NCI-H2227 (cell line): ENCODE measurements around the gene BBOF1.

ENCODE experiments used
- DNase-seq: peaks from one replicate; lab custom pipeline; 2025; ENCODE audit not compliant: unreplicated experiment; lab: John Stamatoyannopoulos, UW

Gene BBOF1

DNA sequence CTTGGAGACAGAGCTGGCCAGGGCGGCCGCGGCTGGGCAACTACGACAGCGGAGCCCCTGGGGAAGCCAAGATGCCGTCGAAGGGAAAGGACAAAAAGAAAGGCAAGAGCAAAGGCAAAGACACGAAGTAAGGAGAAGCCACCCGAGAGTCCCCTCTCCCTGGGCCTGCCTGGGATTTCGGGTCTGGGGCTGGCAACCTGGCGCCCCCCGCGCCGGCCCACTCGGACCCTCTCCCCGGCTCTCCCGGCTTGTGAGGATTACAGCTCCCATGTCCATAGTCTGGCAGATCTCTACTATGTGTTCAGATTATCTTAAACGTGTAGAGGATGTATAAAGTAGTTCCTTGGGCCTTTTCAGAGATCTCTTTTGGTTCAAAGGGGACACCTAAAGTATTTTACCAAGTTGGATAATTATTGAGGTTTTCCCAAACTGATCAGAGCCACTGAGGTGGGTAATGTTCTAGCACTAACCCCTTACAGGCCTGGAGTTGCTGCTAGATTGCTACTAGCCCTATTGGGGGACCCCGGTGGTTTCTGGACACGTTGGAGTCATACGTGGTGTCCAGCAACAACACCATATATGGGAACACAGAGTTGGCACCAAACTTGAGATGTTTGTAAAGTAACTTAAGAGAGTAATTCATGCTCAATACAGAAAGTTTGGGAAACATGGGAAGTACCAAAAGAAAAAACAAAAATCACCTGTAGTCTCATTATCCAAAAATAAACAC lies 424 bp downstream of the BBOF1 start:
- DNase-seq = no peak

DNA sequence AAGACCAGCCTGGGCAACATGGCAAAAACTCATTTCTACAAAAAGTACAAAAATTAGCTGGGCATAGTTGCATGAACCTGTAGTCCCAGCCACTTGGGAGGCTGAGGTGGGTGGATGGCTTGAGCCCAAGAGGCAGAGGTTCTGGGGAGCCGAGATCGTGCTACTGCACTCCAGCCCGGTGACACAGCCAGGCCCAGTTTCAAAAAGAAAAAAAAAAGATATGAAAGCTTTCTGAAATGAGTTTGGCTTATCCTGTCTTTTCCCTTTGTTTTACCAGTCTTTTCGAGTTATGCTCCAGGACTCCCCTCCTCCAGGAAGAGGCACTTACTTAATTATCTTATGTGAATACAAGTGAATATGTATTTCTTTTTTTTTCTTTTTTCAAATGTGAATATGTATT lies 3.2 kb downstream of the BBOF1 start:
- no peak for DNase-seq

DNA sequence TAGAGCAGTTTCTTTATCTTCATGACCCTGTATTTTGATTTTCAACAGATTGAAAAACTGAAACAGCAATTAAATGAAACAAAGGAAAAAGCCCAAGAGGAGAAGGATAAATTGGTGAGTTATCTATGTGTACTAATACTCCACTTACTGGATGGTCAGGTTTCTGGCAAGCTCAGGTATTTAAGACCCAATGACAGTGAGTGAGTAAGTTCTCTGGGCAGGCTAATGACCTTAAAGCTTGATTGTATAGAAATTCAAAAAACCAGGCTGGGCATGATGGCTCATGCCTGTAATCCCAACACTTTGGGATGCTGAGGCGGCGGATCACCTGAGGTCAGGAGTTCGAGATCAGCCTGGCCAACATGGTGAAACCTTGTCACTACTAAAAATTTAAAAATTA lies 10.0 kb downstream of the BBOF1 start:
- DNase-seq = no peak

DNA sequence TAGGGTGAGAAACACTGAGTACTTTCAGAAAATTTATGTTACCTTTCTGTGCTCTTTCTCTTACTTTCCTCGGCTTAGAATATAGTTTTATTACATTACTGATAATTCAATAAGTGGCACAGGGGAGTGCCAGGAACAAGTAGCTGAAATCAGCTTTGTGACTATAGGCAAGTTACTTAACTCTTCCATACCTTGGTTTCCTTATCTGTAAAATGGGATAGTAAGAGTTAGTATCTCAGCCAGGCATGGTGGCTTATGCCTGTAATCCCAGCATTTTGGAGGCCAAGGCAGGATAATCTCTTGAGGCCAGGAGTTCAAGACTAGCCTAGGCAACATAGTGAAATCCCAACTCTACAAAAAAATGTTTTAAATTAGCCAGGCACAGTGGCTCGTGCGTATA lies 15.4 kb downstream of the BBOF1 start:
- no peak for DNase-seq

DNA sequence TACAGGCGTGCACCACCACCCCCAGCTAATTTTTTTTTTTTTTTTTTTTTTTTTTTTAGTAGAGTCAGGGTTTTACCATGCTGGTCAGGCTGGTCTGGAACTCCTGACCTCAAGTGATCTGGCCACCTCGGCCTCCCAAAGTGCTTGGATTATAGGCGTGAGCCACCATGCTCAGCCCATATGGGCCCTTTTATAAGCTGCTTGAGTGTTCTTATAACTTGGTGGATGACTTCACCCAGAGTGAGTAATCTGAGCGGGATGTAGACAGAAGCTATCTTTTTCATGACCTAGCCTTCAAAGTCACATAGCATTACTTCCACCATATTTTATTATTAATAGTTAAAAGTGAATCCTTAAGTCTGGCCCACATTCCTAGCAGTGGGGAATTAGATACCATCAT lies 16.4 kb downstream of the BBOF1 start:
- no peak for DNase-seq

DNA sequence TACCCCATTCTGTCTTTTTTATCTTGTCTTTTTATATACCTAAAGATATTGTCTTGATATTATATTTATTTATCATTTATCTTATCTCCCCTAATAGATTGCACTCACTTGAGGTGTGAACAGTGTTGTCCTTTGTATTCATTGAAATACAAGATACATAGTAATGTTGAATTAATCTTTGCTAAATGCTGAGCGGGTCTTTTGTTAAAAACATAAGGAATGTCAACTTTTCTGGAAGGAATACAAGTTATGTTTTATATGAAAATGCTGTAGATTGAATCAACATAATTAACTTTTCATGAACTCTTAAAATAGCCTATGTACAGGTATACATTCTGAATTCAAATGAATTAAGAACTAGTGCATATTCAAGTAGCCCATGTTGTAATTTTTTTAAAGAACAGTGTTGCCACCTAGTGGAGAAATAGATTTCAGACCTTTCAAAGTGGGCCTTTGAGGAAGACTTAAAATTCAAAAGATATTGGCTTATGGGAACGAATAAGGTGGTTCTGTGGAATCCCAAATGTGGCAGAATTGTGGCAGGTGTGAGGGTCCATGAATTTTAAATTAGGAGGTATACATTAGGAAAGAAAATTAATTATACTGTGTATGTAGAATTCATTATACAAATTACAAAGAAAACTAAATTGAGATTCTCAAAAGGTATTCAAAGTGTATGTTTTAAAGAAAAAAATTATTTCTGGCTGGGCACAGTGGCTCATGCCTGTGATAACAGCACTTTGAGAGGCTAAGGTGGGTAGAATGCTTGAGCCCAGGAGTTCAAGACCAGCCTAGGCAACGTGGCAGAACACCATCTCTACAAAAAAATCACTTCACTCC lies 19.1 kb downstream of the BBOF1 start:
- DNase-seq = peak; percentile 68

DNA sequence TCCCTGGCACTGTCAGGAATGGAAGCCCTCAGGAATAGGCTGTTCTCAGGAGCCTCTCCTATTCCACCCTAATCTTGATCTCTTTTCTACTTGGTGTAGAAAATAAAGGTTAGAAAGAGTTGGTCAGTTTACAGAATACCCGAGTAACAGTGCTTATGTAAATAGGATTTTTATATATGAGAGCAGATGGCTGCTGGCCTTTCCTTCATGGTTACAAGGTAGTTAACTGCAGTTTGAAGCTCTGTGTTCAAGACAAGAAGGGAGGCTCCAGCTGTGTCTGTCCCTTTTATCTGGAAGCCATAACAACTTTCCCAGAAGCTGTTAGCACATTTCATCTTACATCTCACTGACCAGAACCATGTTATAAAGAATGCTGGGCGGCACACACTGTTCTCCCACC lies 23.1 kb downstream of the BBOF1 start:
- no peak for DNase-seq

DNA sequence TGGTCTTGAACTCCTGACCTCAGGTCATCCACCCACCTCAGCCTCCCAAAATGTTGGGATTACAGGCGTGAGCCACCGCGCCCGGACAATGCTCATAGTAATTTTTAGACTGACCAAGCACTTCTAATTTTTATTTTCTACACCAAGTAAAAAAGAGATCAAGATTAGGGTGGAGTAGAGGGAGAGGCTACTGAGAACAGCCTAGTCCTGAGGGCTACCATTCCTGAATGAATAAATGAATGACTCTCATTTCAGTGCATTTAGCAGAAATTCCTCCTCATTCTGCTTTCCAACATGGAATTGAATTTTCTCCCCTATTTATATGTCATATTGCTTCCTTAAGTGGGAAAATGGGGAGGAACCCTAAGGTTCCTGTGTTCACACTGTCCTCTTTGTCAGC lies 26.4 kb downstream of the BBOF1 start:
- no peak for DNase-seq

DNA sequence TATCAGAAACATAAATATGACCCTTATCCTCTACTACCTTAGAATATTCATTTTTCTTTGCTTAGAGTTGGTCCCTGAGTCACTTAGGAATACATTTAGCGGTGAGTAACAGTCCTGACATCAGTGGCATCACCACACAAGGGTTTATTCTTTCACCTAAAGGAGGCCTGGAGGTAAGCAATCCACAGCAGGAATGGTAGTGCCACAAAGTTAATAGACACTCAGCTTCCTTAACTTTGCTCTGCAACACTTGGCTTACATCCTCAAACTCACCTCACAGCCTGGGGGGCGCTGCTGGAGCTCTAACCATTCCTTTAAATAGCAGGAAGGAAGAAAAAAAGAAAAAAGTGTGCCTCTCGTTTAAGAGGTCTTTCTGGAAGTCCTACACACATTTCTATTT lies 29.1 kb downstream of the BBOF1 start:
- DNase-seq = no peak

DNA sequence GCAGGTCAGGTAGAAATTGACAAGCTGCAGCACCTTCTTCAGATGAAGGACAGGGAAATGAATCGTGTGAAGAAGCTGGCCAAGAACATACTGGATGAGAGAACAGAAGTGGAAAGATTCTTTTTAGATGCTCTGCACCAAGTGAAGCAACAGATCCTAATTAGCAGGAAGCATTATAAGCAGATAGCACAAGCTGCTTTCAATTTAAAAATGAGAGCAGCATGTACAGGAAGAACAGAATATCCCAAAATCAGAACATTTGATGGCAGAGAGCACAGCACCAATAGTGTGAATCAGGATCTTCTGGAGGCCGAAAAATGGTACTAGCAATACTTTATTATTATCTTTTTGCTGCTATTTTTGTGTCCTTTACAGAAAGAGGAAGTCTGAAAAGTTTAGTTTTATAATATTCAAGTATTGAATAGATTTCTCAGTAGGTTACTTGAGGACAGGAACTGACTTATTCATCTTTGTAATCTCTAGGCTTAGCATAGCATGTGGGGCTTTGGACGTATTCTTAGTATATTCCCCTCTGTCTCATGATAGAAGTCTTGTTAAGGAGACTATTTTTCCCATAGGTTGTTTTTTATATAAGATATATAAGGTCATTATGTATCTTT lies 30.8 kb downstream of the BBOF1 start:
- no peak for DNase-seq

DNA sequence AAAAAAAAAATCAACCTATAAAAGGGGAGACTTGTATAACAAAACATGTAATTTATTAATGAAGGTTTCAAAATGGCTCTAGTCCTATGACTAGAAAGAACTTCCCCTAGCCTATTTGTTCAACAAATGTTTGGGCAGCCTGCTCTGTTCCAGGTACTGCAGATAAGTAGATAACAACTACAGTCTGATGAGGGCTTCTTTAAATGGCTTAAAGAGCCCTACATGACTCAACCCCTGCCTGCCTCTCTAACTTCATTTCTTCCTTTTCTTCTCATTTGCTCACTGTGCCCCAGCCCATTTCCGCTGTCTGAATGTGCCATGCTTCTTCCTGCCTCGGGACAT lies 43.6 kb downstream of the BBOF1 start:
- DNase-seq = no peak

DNA sequence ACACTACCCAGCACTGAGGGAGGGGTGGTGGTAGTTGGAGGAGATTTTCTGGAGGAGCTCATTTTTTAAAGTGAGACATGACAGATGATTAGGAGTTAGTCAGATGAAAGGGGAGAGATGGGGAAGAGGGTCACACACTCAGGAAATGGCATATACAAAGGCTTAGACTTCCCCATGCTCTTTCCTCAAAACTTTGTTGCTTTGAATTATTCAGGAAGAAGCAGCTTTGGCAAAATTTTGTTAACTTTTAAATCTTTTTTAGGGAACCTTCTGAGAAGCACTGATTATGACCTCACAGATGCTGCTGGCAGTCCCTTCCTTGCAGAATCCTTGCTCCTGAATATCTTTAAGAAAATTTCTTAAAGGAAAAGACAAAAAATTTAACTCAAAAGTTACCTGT lies 45.3 kb downstream of the BBOF1 start:
- no peak for DNase-seq

DNA sequence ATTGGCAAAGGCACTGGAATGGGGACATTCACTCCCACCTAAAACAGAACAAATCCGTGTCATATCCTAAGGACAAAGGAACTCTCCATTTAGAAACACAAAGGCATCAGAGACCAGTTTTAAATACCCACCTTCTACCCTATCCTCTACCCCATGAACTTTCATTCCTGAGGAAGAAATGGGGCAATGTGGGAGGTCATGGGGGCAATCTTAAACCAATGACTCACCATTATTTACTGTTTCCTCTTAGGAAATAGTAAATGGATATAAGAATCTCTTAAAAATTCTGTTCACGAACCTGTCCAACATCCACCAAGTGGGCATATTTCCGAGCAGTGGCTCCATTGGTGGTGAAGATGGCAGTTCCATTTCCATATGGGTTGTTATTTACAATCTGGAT lies 45.7 kb downstream of the BBOF1 start:
- no peak for DNase-seq

DNA sequence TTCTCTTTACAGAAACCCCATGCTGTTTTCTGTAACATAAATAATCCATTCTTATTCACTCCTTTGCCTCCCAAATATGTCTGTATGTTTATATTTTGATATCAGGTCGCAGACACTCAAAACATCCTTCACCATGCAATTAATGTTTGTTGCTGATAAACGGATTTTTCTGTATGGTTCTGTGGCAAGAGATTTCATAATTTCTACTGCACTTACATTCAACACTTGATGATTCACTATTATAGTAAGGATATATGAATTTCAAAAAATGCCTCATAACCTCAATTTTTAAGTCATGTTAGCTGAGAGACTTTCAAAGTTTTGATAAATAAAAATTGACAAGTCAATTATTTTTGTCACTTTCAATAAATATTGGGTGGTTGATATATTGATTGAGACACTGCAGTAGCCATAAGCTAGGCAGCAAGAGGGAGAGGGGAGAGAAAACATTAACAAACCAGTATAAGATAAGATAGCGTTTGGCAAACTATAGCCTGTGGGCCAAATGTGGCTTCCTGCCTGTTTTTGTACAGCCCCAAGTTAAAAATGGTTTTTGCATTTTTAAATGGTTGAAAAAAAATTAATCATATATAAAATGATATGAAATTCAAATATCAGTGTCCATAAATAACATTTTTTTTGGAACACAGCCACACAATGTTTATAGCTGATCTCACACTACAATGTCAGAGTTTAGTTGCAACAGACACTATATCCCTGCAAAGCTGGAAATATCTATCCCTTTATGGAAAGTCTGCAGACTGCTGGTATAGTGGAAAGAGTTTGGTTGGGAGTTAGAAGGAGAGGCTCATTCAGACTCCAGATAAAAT lies 46.8 kb downstream of the BBOF1 start:
- no peak for DNase-seq

DNA sequence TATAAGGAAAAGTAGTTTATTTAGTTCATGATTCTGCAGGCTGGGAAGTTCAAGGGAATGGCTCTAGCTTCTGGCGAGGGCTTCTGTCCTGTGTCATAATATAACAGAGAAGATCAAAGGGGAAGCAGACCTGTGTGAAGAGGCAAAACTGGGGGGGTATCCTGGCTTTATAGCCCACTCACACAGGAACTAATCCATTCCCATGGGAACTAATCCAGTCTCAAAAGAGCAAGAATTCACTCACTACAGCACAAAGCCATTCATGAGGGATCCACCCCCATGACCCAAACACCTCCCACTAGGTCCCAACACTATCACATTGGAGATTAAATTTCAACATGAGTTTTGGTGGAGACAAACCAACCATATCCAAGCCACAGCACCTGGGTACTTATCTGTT lies 58.3 kb downstream of the BBOF1 start:
- DNase-seq = no peak

DNA sequence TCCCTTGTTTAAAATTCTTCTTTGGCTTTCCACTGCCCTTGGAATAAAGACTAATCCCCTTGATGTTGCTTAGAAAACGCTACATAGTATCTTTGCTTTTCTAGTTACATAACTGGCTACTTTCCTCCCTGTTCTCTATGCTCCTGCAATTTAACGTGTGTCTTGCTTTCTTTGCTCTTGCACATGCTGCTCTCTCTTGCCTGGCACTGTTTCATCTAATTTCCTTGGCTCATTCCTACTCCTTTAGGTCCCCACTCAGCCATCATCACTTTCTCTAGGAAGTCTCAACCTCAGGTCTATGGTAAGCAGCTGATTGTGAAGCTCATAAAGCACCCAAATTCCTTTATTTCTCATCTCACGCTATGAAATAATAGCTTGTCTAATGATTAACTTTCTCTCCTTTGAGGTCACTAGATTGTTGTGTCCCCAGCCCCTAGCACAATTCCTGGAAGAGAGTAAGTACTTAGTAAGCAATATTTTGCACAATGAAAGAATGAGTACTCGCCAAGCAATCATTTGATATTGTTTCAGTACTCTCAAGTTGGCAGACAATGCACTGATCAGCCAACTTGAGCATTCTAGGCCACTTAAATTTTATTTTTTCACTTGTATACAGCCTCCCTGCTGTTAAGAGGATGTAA lies 61.8 kb downstream of the BBOF1 start:
- DNase-seq = no peak

DNA sequence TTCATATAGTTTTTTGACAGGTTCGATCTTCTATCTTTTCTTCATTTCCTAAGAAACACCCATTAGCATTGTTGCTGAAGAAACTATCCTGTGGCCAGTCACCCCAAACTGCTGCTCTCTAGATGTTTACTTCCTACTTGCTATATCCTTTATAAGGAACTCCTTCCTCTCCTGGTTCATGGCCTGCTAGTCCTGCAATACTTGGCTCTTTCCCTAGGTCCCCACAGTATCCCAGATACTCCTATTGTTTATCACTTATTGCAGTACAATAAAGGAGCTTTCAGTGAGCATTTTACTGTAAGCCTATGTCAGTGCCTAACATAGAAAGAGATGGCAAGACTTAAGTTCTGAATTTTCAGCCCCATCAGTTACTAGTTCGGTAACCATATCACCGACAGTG lies 62.3 kb downstream of the BBOF1 start:
- no peak for DNase-seq

DNA sequence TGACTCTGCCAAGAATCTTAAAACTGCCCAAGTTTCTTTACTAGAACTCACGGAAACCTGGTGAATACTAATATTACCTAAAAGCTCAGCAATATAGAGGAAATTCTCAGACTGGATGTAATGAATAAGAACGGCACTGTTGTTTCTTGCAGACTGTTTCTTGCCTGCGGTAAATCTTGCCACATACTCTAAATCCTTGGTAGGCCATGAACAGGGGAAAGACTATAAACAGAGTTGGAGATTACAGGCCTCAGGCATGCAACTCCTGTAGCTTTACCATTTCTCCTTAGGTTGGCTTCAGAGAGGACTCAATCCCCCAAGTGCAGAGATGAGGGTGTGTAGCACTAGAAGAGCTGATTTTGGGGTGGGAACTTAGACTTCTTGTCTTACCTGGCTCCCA lies 64.0 kb downstream of the BBOF1 start:
- no peak for DNase-seq

DNA sequence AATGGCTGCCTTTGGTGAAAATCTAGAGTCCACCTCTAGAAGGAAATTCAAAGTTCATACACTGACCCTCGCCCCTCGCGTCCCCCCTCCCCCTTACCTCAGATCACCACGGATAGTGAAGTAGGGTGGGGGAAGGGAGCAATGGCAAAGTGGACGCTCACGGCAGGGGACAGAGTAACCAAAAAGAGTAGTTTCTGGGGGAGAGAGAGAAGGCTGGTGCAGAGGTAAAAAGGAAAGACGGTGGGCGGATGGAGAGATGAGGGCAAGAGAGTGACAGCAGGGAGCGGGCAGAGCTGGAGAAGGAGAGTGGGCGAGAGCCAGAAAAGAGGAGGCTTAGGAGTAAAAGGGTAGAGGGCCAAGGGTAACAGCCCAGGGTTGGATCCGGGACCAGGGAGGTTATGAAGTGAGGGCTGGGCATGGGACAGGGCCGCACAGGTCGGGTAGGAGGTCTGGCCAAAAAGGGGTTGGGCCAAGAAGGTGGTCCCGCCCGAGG lies 64.7 kb downstream of the BBOF1 start:
- DNase-seq = no peak

DNA sequence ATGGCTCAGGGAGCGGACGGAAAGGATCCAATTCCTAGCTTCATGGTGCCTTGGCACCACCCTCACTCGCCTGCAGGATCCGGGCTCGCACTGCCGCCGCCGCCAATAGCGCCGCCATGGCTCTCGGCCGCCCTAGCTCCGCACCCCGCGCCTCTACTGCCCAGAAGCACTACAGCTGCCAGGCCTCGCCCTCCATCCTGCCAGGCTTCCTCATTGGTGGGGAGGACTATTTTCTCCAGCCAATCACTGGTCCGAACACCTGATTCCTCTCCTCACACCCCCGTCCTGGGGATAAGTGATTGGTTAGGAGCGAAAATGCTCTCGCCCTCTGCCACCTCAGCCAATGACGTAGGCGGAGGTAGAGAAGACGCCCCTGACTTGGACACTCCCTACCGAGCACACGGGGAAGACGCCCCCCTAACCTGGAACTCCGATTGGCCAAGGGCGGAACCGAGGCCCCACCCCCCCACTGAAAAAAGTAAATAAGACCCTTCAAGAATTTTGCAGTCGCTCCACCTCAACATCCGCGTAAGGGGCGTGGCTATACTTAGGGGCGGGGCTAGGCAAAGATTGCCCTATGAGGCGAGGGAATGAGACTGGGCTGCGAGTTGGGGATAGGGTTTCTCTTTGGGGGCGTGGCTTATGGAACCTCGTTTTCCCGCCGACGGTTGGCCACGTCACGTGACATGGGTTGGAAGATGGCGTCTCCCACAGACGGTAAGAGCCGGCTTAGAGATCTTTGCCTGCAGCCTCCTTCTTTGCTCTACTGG lies 65.3 kb downstream of the BBOF1 start, which contains the start of the genes ALDH6A1 and LIN52:
TSS of gene ALDH6A1 (minus strand) at position 177 of the 770 bp plus-strand sequence. CDS start at position 118, 59 bp downstream.
TSS of gene LIN52 (plus strand) at position 680 of the 770 bp plus-strand sequence. CDS start at position 699, 19 bp downstream.
- peak; percentile 100 for DNase-seq
